ENCODE data around the gene SPNS1.
A peak's percentile ranks its signal among the peaks of the same experiment; 100 is the strongest.
"Not testable (repeated sequence)": the region's sequence is repeated elsewhere in the genome, so short reads cannot be mapped to it uniquely, and the experiment has no call there.

The SPNS1 gene, protein sequence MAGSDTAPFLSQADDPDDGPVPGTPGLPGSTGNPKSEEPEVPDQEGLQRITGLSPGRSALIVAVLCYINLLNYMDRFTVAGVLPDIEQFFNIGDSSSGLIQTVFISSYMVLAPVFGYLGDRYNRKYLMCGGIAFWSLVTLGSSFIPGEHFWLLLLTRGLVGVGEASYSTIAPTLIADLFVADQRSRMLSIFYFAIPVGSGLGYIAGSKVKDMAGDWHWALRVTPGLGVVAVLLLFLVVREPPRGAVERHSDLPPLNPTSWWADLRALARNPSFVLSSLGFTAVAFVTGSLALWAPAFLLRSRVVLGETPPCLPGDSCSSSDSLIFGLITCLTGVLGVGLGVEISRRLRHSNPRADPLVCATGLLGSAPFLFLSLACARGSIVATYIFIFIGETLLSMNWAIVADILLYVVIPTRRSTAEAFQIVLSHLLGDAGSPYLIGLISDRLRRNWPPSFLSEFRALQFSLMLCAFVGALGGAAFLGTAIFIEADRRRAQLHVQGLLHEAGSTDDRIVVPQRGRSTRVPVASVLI

GRCh38 chr16:28974437-28975157 is at the start of gene SPNS1:
SPNS1 (plus strand) TSS chr16:28974778; CDS start chr16:28975152, 374 bp downstream.
- peak; percentile 83 for DNase-seq (ENCODE audit: low read depth)

GRCh38 chr16:28925386-28926228 is 49.0 kb upstream of the SPNS1 start:
- DNase-seq (ENCODE audit: low read depth) = peak; percentile 69

DNA sequence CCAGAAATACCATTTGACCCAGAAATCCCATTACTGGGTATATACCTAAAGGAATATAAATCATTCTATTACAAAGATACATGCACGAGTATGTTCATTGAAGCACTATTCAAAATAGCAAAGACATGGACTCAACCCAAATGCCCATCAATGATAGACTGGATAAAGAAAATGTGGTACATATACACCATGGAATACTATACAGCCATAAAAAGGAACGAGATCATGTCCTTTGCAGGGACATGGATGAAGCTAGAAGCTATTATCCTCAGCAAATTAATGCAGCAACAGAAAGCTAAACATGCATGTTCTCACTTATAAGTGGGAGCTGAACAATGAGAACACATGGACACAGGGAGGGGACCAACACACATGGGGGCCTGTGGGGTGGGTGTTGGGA is 48.3 kb upstream of the SPNS1 start:
- DNase-seq (ENCODE audit: low read depth) = not testable (repeated sequence)

GRCh38 chr16:28927815-28928214 is 46.8 kb upstream of the SPNS1 start:
- DNase-seq (ENCODE audit: low read depth) = no peak

DNA sequence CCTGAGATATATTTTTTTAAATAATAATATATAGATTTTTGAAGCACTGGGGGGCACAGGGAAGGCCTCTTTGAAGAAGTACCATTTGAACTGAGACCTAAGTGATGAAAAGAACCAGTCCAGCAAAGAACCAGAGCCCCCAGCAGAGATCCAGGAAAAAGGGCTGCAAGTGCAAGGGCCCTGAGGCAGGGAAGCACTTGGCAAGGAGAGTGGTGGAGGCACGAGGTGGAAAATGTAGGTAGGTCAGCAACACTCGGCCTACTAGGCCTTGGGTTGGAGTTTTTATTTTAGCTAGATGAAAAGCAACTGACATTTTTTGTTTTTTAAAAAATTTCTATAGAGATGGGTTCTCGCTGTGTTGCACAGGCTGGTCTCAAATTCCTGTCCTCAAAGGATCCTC is 44.4 kb upstream of the SPNS1 start:
- no peak for DNase-seq (ENCODE audit: low read depth)

- DNase-seq (ENCODE audit: low read depth) = no peak
Observed at GRCh38 chr16:28930652-28931051, 43.9 kb upstream of the SPNS1 start.

GRCh38 chr16:28931801-28932225 is 42.8 kb upstream of the SPNS1 start, which contains the start of gene CD19:
CD19 (plus strand) TSS chr16:28931971; CDS start chr16:28932001, 30 bp downstream.
- no peak for DNase-seq (ENCODE audit: low read depth)

DNA sequence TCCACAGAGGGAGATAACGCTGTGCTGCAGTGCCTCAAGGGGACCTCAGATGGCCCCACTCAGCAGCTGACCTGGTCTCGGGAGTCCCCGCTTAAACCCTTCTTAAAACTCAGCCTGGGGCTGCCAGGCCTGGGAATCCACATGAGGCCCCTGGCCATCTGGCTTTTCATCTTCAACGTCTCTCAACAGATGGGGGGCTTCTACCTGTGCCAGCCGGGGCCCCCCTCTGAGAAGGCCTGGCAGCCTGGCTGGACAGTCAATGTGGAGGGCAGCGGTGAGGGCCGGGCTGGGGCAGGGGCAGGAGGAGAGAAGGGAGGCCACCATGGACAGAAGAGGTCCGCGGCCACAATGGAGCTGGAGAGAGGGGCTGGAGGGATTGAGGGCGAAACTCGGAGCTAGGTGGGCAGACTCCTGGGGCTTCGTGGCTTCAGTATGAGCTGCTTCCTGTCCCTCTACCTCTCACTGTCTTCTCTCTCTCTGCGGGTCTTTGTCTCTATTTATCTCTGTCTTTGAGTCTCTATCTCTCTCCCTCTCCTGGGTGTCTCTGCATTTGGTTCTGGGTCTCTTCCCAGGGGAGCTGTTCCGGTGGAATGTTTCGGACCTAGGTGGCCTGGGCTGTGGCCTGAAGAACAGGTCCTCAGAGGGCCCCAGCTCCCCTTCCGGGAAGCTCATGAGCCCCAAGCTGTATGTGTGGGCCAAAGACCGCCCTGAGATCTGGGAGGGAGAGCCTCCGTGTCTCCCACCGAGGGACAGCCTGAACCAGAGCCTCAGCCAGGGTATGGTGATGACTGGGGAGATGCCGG is 42.0 kb upstream of the SPNS1 start:
- no peak for DNase-seq (ENCODE audit: low read depth)

DNA sequence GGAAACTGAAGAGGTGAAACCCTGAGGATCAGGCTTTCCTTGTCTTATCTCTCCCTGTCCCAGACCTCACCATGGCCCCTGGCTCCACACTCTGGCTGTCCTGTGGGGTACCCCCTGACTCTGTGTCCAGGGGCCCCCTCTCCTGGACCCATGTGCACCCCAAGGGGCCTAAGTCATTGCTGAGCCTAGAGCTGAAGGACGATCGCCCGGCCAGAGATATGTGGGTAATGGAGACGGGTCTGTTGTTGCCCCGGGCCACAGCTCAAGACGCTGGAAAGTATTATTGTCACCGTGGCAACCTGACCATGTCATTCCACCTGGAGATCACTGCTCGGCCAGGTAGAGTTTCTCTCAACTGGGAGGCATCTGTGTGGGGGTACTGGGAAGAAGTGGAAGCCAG is 41.4 kb upstream of the SPNS1 start:
- DNase-seq (ENCODE audit: low read depth) = no peak

GRCh38 chr16:28935346-28935745 is 39.2 kb upstream of the SPNS1 start:
- no peak for DNase-seq (ENCODE audit: low read depth)

GRCh38 chr16:28935924-28936783 is 38.4 kb upstream of the SPNS1 start:
- DNase-seq (ENCODE audit: low read depth) = peak; percentile 68

- DNase-seq (ENCODE audit: low read depth) = no peak
Observed at GRCh38 chr16:28936784-28937155, 37.8 kb upstream of the SPNS1 start.

DNA sequence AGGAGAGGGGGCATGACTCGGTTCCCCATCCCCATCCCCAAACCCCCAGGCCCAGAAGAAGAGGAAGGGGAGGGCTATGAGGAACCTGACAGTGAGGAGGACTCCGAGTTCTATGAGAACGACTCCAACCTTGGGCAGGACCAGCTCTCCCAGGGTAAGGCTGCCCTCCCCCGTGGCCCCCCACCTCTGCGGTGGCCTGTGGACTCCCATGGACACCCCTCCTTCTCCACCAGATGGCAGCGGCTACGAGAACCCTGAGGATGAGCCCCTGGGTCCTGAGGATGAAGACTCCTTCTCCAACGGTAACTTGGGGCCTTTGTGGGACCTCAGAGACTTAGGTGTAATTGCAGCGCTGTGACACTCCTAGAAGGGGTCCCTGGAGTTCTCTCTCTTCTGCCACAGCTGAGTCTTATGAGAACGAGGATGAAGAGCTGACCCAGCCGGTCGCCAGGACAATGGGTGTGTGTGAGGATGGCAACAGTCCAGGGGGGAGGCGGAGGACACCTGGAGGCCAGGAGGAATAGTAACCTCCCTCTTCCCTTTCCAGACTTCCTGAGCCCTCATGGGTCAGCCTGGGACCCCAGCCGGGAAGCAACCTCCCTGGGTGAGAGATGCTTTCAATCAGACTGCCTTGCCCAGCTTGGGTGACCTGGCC is 37.2 kb upstream of the SPNS1 start:
- no peak for DNase-seq (ENCODE audit: low read depth)

GRCh38 chr16:28938721-28939120 is 35.9 kb upstream of the SPNS1 start:
- DNase-seq (ENCODE audit: low read depth) = no peak

GRCh38 chr16:28939825-28940224 is 34.8 kb upstream of the SPNS1 start:
- not testable (repeated sequence) for DNase-seq (ENCODE audit: low read depth)

DNA sequence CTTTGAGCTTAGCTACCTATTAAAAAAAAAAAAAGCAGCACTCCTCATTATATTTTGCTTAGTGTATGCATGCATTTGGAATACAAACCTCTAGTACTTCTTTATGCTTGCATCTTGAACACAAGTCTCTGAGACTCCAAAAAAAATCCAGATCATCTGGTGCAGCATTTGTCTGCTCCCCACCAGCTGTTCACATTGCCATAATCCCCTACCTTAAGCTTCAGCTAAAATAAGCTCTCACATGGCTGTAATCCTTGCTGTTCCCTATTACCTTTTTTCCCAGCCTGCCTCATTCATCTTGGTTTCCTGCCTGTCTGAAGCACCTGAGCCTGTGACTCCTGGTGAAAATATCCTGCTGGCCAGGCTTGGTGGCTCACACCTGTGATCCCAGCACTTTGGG is 31.3 kb upstream of the SPNS1 start:
- DNase-seq (ENCODE audit: low read depth) = no peak

DNA sequence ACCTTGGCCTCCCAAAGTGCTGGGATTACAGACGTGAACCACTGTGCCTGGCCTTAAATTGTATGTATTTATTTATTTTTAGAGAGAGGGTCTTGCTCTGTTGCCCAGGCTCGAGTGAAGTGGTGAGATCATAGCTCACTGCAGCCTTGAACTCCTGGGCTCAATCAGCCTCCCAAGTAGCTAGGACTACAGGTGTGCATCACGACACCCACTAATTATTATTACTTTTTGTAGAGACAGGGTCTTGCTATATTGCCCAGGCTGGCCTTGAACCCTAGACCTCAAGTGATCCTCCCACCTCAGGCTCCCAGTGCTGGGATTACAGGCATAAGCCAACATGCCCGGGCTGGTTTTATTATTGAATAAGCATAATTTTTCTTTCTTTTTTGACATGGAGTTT is 27.9 kb upstream of the SPNS1 start:
- no peak for DNase-seq (ENCODE audit: low read depth)

GRCh38 chr16:28950648-28951409 is 23.7 kb upstream of the SPNS1 start, which contains the start of gene NFATC2IP:
NFATC2IP (plus strand) TSS chr16:28950937; CDS start chr16:28951012, 75 bp downstream.
- DNase-seq (ENCODE audit: low read depth) = peak; percentile 99

- DNase-seq (ENCODE audit: low read depth) = peak; percentile 18
Observed at GRCh38 chr16:28951410-28951943, 23.1 kb upstream of the SPNS1 start.
